Caco-2 (cell line): ENCODE results near the gene SRRM4. TPM values are rescaled to one million over a fixed set of nuclear protein-coding genes. Genes with fewer than 3 reads are reported as not detected.

Experiments
- BruUV-seq: library from RNA; stranded (reverse); fragments of 400-500 nt; replicated peaks from 2 replicates; lab custom pipeline; 2021; lab: Mats Ljungman, UMichigan
- CTCF ChIA-PET: fragments of 300-600 bp; sonication (Branson Sonifier 250); formaldehyde crosslinking; loops from one replicate; lab custom pipeline; 2022; ENCODE audit warnings: antibody characterized with exemption; lab: Charles Lee
- POLR2A ChIA-PET: fragments of 300-600 bp; sonication (Branson Sonifier 250); formaldehyde crosslinking; loops from one replicate; lab custom pipeline; 2022; ENCODE audit warnings: antibody characterized with exemption; lab: Charles Lee
- DNase-seq, 2 experiments: peaks; one replicate each; pipeline versions ENCODE4 v3.0.0 to v3.0.0-alpha.2; 2020 to 2022
- H3K27me3 ChIP-seq: replicated peaks from 2 replicates; pipeline ENCODE4 v1.6.0; 2011; ENCODE audit warnings: low read length; ENCODE audit not compliant: control insufficient read depth, insufficient read depth
- H3K36me3 ChIP-seq: 2 replicates; pipeline ENCODE4 v1.5.1; 2011; ENCODE audit warnings: low read length; ENCODE audit not compliant: control insufficient read depth, insufficient read depth
- H3K4me1 ChIP-seq: fragments of 250-450 bp; sonication (Bioruptor Pico); 2 replicates; pipeline ENCODE4 v1.5.1; 2020; ENCODE audit warnings: mild to moderate bottlenecking
- H3K4me3 ChIP-seq: 2 replicates; pipeline ENCODE4 v1.5.1; 2011; ENCODE audit warnings: low read depth, mild to moderate bottlenecking, control low read depth, low read length
- H3K9me3 ChIP-seq: fragments of 250-450 bp; sonication (Bioruptor Pico); 2 replicates; pipeline ENCODE4 v1.5.1; 2020; ENCODE audit warnings: mild to moderate bottlenecking, moderate library complexity
- H3K27ac Mint-ChIP-seq: one replicate; pipeline ENCODE4 v1.8.0; 2022; ENCODE audit warnings: mixed read lengths; ENCODE audit not compliant: unreplicated experiment
- H3K27me3 Mint-ChIP-seq: one replicate; pipeline ENCODE4 v1.8.0; 2022; ENCODE audit warnings: mixed read lengths; ENCODE audit not compliant: insufficient read depth, unreplicated experiment
- H3K36me3 Mint-ChIP-seq: one replicate; pipeline ENCODE4 v1.8.0; 2022; ENCODE audit warnings: mild to moderate bottlenecking, mixed read lengths; ENCODE audit not compliant: insufficient read depth, unreplicated experiment
- H3K4me1 Mint-ChIP-seq: one replicate; pipeline ENCODE4 v1.8.0; 2022; ENCODE audit warnings: low read depth, mixed read lengths; ENCODE audit not compliant: unreplicated experiment
- H3K4me3 Mint-ChIP-seq: one replicate; pipeline ENCODE4 v1.8.0; 2022; ENCODE audit warnings: mild to moderate bottlenecking, moderate library complexity, mixed read lengths; ENCODE audit not compliant: unreplicated experiment
- H3K9me3 Mint-ChIP-seq: one replicate; pipeline ENCODE4 v1.8.0; 2022; ENCODE audit warnings: mixed read lengths; ENCODE audit not compliant: unreplicated experiment
- intact Hi-C: fragments of 100-400 bp; cut with micrococcal nuclease; formaldehyde crosslinking; loops from one replicate; pipeline ENCODE4 v1.10.0; 2022; ENCODE audit not compliant: unreplicated experiment
- total RNA-seq: library from RNA; stranded (reverse); gene quantifications from 2 replicates; pipeline ENCODE4 v1.2.3, GENCODE V29; 2022
- TF ChIP-seq, protein P1 (sequence below), 2 experiments: fragments of 200-600 bp in 1 of 2; IDR thresholded peaks; 1 replicate in 1 of 2; 2 replicates in 1 of 2; pipeline versions ENCODE4 v1.5.1 to v1.8.0; 2011 to 2022; ENCODE audit warnings: antibody characterized with exemption in 1 of 2, control low read depth in 1 of 2, inconsistent platforms in 1 of 2, low read depth in 1 of 2, low read length in 1 of 2, mild to moderate bottlenecking in 1 of 2, moderate library complexity in 1 of 2; ENCODE audit not compliant: insufficient read depth in 1 of 2, severe bottlenecking in 1 of 2, unreplicated experiment in 1 of 2

Gene SRRM4
- total RNA-seq, 1 experiment from 2014 or later, result not detected

DNA sequence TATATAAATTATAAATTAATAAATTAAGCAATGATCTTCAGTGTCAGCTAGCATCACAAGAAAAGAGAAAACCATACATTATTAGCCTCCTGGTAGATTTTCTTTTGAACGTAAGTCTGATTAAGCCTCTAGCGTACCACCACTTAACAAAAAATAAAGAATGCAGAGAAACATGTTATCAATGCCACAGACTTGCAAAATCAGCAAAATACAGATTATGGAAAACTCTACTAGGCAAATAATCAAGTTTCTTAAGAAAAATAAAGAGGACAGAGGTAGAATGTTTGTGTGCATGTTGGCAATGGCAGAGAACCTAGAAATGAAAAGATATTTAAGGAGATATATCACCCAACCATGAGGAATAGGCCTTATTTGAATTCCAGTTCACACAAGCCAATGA is 8.4 kb upstream of the SRRM4 start:
- Mint-ChIP-seq H3K4me1 (peaks cover 10% of the 10 kb centered on the region), H3K4me3 (no peak overlapping the region), H3K27ac (no peak overlapping the region), H3K36me3 (no peaks in the 10 kb centered on the region), H3K9me3 (no peaks in the 10 kb centered on the region), H3K27me3 (peaks cover 9% of the 10 kb centered on the region)
- POLR2A ChIA-PET, result no interaction called here
- Histone ChIP-seq H3K27me3 (no peaks in the 10 kb centered on the region), H3K36me3 (no peaks in the 10 kb centered on the region), H3K9me3 (no peaks in the 10 kb centered on the region), H3K4me1 (no peaks in the 10 kb centered on the region), H3K4me3 (no peak overlapping the region)
- no peak for DNase-seq
- CTCF ChIA-PET, result no interaction called here
- intact Hi-C loops, result no loop called here
- TF ChIP-seq, protein P1, sequence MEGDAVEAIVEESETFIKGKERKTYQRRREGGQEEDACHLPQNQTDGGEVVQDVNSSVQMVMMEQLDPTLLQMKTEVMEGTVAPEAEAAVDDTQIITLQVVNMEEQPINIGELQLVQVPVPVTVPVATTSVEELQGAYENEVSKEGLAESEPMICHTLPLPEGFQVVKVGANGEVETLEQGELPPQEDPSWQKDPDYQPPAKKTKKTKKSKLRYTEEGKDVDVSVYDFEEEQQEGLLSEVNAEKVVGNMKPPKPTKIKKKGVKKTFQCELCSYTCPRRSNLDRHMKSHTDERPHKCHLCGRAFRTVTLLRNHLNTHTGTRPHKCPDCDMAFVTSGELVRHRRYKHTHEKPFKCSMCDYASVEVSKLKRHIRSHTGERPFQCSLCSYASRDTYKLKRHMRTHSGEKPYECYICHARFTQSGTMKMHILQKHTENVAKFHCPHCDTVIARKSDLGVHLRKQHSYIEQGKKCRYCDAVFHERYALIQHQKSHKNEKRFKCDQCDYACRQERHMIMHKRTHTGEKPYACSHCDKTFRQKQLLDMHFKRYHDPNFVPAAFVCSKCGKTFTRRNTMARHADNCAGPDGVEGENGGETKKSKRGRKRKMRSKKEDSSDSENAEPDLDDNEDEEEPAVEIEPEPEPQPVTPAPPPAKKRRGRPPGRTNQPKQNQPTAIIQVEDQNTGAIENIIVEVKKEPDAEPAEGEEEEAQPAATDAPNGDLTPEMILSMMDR (IDR thresholded peaks at IDR 0.05; ENCODE audit: insufficient read depth in 1 of 2, low read depth in 1 of 2, low read length in 1 of 2, severe bottlenecking in 1 of 2, unreplicated experiment in 1 of 2), result no peak
- BruUV-seq, result no TSS peak

DNA sequence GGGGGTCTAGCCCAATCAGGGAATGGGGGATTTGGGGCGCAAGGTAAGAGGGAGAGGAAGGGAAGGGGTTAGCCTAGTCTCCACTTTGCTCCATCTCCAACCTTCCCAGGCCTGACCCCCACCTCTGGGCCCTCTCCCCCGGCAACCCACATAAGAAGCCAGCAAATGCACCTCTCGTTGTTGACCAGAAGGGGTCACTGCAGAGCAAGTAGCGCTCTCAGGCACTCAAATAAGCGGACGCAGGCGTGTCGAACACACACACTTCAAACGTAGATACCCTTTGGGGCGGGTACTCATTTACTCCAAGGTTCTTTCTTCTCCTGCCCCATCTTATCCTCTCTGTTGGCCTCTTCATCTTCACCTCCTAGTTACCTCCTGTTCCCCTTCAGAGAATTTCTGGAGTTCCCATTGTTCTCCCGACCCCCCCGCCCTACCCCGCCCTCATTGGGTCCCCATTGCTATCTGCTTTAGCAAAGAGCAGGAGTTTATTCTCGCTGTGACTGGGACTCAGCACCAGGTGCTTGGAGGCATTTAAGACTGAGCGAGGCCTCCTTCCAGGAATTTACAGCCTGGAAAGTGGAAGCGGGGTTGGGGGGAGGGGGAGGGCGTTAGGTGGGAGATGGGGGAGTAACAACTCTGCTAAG is 1.5 kb upstream of the SRRM4 start:
- DNase-seq, result peak; percentile 38 to 44
- ChIA-PET POLR2A (no interaction called here), CTCF (no interaction called here)
- H3K4me1 ChIP-seq, result no peaks in the 10 kb centered on the region
- Mint-ChIP-seq H3K4me1 (no peaks in the 10 kb centered on the region), H3K36me3 (no peaks in the 10 kb centered on the region), H3K27me3 (peaks cover 14% of the 10 kb centered on the region), H3K4me3 (no peak overlapping the region), H3K27ac (no peak overlapping the region), H3K9me3 (no peaks in the 10 kb centered on the region)
- H3K4me3 ChIP-seq, result no peak overlapping the region
- BruUV-seq, result no TSS peak
- H3K9me3 ChIP-seq, result no peaks in the 10 kb centered on the region
- H3K27me3 ChIP-seq, result no peaks in the 10 kb centered on the region
- intact Hi-C loops, result no loop called here
- TF ChIP-seq, protein P1 (IDR thresholded peaks at IDR 0.05; ENCODE audit: insufficient read depth in 1 of 2, low read depth in 1 of 2, low read length in 1 of 2, severe bottlenecking in 1 of 2, unreplicated experiment in 1 of 2), result peak; percentile 49 to 52
- no peaks in the 10 kb centered on the region for H3K36me3 ChIP-seq

DNA sequence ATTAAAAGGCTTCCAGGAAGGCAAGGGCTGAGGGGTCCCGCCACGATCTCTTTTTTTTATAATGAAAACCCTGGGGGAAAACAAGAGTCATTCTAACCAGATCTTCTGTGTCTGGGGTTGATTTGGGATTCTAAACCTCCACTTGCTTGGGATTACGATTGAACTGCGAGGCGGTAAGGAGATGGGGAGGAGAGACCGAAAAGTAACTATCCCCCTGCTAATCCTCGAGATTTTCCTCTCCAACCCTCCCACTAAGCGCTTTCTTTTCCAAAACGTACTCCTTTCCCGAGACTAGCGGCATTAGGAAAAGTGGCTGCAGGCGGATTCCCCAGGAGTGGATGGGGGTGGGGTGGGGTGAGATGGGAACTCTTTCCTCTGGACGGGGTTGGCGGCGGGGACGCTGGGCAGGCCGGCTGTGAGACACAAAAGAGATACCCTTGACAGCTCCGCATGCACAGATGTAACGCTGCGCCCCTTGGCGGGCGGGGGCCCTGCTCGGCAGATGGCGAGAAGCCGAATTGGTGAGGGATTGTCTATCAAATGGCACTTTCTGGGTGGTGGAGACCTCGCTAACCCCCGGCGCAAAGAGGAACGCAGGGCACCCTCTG is 830 bp upstream of the SRRM4 start:
- no TSS peak for BruUV-seq
- TF ChIP-seq, protein P1 (IDR thresholded peaks at IDR 0.05; ENCODE audit: insufficient read depth in 1 of 2, low read depth in 1 of 2, low read length in 1 of 2, severe bottlenecking in 1 of 2, unreplicated experiment in 1 of 2), result no peak
- H3K9me3 Mint-ChIP-seq, result no peaks in the 10 kb centered on the region
- no peak overlapping the region for H3K27ac Mint-ChIP-seq
- Histone ChIP-seq H3K36me3 (no peaks in the 10 kb centered on the region), H3K4me1 (no peaks in the 10 kb centered on the region), H3K4me3 (no peak overlapping the region), H3K9me3 (no peaks in the 10 kb centered on the region), H3K27me3 (no peaks in the 10 kb centered on the region)
- H3K4me1 Mint-ChIP-seq, result no peaks in the 10 kb centered on the region
- intact Hi-C loops, result no loop called here
- DNase-seq, result no peak
- no peaks in the 10 kb centered on the region for H3K36me3 Mint-ChIP-seq
- no peak overlapping the region for H3K4me3 Mint-ChIP-seq
- H3K27me3 Mint-ChIP-seq, result peaks cover 9% of the 10 kb centered on the region
- ChIA-PET POLR2A (no interaction called here), CTCF (no interaction called here)
